Measurements from ENCODE around the gene DIAPH2. TPM values are rescaled to one million over a fixed set of nuclear protein-coding genes. Genes with fewer than 3 reads are reported as not detected.

The DIAPH2 gene
- total RNA-seq, 2 donors from 2014 or later, result 19.1 to 31.9 TPM

DNA sequence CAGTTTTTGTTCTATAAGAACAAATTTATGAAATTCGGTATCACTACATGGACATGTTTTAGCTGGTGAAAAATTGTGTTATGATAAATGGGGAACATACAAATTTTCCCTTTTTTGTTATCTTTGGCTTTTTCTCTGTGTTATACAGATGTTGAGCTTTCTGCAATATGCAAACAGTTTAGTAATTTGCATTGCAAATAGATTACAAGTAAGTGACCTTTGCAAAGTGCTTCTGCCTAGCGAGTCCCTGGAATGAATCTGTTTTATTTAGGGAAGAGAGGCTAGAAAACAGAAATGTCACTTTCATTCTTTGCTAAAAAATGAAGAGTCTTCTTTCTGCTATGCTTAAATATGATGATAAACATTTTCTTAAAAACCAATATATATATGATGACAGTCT is 660.1 kb downstream of the DIAPH2 start:
- H3K9me3 ChIP-seq, result no peaks in the 10 kb centered on the region
- DNase-seq, result no peak
- no peaks in the 10 kb centered on the region for H3K36me3 ChIP-seq
- TF ChIP-seq, protein P1, sequence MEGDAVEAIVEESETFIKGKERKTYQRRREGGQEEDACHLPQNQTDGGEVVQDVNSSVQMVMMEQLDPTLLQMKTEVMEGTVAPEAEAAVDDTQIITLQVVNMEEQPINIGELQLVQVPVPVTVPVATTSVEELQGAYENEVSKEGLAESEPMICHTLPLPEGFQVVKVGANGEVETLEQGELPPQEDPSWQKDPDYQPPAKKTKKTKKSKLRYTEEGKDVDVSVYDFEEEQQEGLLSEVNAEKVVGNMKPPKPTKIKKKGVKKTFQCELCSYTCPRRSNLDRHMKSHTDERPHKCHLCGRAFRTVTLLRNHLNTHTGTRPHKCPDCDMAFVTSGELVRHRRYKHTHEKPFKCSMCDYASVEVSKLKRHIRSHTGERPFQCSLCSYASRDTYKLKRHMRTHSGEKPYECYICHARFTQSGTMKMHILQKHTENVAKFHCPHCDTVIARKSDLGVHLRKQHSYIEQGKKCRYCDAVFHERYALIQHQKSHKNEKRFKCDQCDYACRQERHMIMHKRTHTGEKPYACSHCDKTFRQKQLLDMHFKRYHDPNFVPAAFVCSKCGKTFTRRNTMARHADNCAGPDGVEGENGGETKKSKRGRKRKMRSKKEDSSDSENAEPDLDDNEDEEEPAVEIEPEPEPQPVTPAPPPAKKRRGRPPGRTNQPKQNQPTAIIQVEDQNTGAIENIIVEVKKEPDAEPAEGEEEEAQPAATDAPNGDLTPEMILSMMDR (IDR thresholded peaks at IDR 0.05), result no peak
- H3K27me3 ChIP-seq, result no peaks in the 10 kb centered on the region
- no peak overlapping the region for H3K27ac ChIP-seq
- H3K4me1 ChIP-seq, result no peaks in the 10 kb centered on the region
- no peak overlapping the region for H3K9ac ChIP-seq (ENCODE audit: low read depth in 2 of 2, low read length in 2 of 2)
- no peak overlapping the region for H3K4me3 ChIP-seq
- intact Hi-C loops (cut with DNase I), result no loop called here

DNA sequence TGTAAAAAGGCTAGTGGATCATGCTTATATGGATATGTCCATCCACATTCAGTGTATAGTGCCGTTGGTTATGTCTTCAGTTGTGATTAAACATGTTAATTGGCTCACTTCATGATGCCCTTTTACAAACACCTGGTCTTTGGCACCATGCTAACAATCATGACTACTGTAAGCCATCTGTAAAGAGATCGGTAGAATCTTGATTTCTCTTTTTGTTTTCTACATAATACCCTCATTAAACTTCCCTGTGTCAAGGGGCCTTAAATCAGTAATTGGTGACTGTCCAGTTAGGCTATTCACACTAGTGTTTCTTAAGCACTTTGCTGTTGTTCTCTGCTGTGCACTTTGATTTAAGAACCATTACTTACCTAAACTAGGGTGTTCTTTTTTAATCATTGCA is 674.3 kb downstream of the DIAPH2 start:
- TF ChIP-seq, protein P1 (IDR thresholded peaks at IDR 0.05), result no peak
- no peak overlapping the region for H3K27ac ChIP-seq
- no peak overlapping the region for H3K4me3 ChIP-seq
- H3K36me3 ChIP-seq, result no peaks in the 10 kb centered on the region
- no peaks in the 10 kb centered on the region for H3K9me3 ChIP-seq
- no peaks in the 10 kb centered on the region for H3K4me1 ChIP-seq
- no peak overlapping the region for H3K9ac ChIP-seq (ENCODE audit: low read depth in 2 of 2, low read length in 2 of 2)
- H3K27me3 ChIP-seq, result no peaks in the 10 kb centered on the region
- intact Hi-C loops (cut with DNase I), result no loop called here
- no peak for DNase-seq

DNA sequence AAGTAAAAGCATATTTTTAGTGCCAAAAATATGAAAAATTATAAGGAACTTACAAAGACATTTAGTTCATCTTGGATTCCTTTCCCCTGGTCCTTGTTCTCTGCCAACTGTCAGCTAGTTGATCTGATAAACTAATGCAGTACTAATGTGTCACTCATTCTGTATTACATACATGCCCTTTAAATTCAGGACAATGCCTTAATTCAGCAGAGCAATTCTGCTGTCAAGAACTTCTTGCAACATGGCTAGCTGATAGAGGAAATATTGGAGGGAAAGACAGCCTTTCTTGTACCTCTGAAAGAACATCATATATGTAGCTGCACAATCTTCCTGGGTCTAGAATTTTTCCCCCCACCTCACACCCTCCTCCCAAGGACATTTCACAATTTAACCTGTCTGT is 679.2 kb downstream of the DIAPH2 start:
- no peaks in the 10 kb centered on the region for H3K27me3 ChIP-seq
- no peaks in the 10 kb centered on the region for H3K4me1 ChIP-seq
- no peaks in the 10 kb centered on the region for H3K9me3 ChIP-seq
- intact Hi-C loops (cut with DNase I), result no loop called here
- H3K36me3 ChIP-seq, result no peaks in the 10 kb centered on the region
- H3K27ac ChIP-seq, result no peak overlapping the region
- TF ChIP-seq, protein P1 (IDR thresholded peaks at IDR 0.05), result no peak
- H3K9ac ChIP-seq (ENCODE audit: low read depth in 2 of 2, low read length in 2 of 2), result no peak overlapping the region
- no peak overlapping the region for H3K4me3 ChIP-seq
- no peak for DNase-seq

DNA sequence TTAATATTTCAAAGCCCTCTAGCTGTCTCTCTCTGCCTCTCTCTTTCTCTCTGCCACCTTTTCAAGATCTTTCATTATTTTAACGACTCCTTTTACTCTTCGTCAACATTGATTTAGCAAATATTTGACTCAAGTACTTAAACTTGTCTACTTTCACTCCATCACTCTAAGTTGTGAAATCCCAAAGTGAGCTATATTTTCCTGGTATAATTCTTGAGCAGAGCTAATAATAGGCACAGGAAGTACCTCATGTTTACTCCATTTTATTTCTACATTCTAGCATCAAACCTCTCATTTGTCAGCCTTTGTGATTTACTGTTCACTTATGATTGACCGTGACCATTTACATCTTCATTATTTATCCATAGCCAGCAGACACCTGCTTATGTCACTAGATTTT is 681.6 kb downstream of the DIAPH2 start:
- Histone ChIP-seq H3K27me3 (no peaks in the 10 kb centered on the region), H3K9me3 (no peaks in the 10 kb centered on the region), H3K36me3 (no peaks in the 10 kb centered on the region), H3K27ac (no peak overlapping the region), H3K9ac (ENCODE audit: low read depth in 2 of 2, low read length in 2 of 2) (no peak overlapping the region), H3K4me1 (no peaks in the 10 kb centered on the region), H3K4me3 (no peak overlapping the region)
- TF ChIP-seq, protein P1 (IDR thresholded peaks at IDR 0.05), result no peak
- intact Hi-C loops (cut with DNase I), result no loop called here
- no peak for DNase-seq

DNA sequence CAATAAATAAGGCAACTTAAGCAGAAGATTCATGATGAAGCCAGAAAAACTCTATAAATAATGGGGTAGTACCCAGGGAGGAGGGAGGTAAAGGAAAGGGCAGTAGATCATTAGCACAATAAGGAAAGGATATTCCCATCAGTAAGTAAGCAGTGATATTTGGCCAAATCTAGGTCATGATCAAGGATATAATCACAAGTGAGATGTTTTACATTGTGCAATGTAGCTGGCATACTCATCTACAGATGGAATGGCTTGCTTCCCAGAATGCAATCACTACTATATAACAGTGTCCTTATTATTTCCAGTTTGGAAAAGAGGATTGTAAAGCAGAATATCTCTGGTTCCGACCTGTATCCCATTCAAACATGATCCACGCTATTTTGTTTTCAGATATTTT is 682.5 kb downstream of the DIAPH2 start:
- Histone ChIP-seq H3K9ac (ENCODE audit: low read depth in 2 of 2, low read length in 2 of 2) (no peak overlapping the region), H3K9me3 (no peaks in the 10 kb centered on the region), H3K36me3 (no peaks in the 10 kb centered on the region), H3K4me1 (no peaks in the 10 kb centered on the region), H3K27ac (no peak overlapping the region), H3K4me3 (no peak overlapping the region), H3K27me3 (no peaks in the 10 kb centered on the region)
- TF ChIP-seq, protein P1 (IDR thresholded peaks at IDR 0.05), result no peak
- no peak for DNase-seq
- intact Hi-C loops (cut with DNase I), result no loop called here

DNA sequence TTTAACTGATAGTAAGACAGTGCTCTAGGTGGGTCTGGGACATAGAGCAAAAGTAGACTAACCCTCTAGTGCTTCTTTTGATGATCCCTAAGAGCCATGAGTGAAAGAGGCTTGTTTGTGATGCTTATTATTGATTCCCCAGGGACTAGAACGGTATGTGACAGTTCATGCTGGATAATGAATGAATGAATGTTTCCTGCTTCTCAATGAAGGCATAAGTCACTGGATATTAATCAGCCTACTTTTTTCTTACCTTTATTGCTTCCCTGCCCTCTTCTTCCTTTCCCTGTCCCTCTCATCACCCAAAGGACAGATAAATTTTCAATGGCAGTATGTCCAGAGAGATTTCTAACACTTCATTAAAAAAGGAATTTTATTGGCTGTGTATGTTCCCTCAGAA is 685.3 kb downstream of the DIAPH2 start:
- Histone ChIP-seq H3K27ac (no peak overlapping the region), H3K9ac (ENCODE audit: low read depth in 2 of 2, low read length in 2 of 2) (no peak overlapping the region), H3K27me3 (no peaks in the 10 kb centered on the region), H3K4me1 (no peaks in the 10 kb centered on the region), H3K9me3 (no peaks in the 10 kb centered on the region), H3K36me3 (no peaks in the 10 kb centered on the region), H3K4me3 (no peak overlapping the region)
- intact Hi-C loops (cut with DNase I), result no loop called here
- TF ChIP-seq, protein P1 (IDR thresholded peaks at IDR 0.05), result no peak
- no peak for DNase-seq
